PC-9 (cell line): ENCODE data around the gene SWI5. TPM values are rescaled to one million over a fixed set of nuclear protein-coding genes. Genes with fewer than 3 reads are reported as not detected.

Experiments used
- BruUV-seq: library from RNA; stranded (reverse); fragments of 400-500 nt; replicated peaks from 2 replicates; lab custom pipeline; 2021; lab: Mats Ljungman, UMichigan
- CTCF ChIA-PET: fragments of 300-600 bp; sonication (Branson Sonifier 250); formaldehyde crosslinking; loops from one replicate; lab custom pipeline; 2022; ENCODE audit warnings: antibody characterized with exemption; lab: Charles Lee
- POLR2A ChIA-PET: fragments of 300-600 bp; sonication (Branson Sonifier 250); formaldehyde crosslinking; loops from one replicate; lab custom pipeline; 2022; ENCODE audit warnings: antibody characterized with exemption; ENCODE audit not compliant: unreplicated experiment; lab: Charles Lee
- DNase-seq, 2 experiments: peaks; one replicate each; pipeline versions ENCODE4 v3.0.0 to v3.0.0-alpha.2; 2015 to 2022; ENCODE audit warnings: mixed read lengths in 1 of 2
- H2AFZ ChIP-seq: fragments of 200-600 bp; sonication (generic); 2 replicates; pipeline ENCODE4 v1.8.1; 2017; ENCODE audit warnings: antibody characterized with exemption
- H3F3A ChIP-seq: fragments of 200-600 bp; sonication (generic); 2 replicates; pipeline ENCODE4 v1.8.1; 2017; ENCODE audit warnings: antibody characterized with exemption, mild to moderate bottlenecking, low read depth; ENCODE audit not compliant: insufficient read depth
- H3K27ac ChIP-seq: fragments of 200-600 bp; sonication (generic); 2 replicates; pipeline ENCODE4 v1.6.1; 2016; ENCODE audit warnings: mixed run types
- H3K27me3 ChIP-seq: fragments of 200-600 bp; sonication (generic); 2 replicates; pipeline ENCODE4 v1.6.1; 2016; ENCODE audit warnings: low read depth, mixed run types; ENCODE audit not compliant: insufficient read depth
- H3K36me3 ChIP-seq: fragments of 200-600 bp; sonication (generic); 2 replicates; pipeline ENCODE4 v1.6.1; 2016; ENCODE audit warnings: low read depth, mixed run types
- H3K4me1 ChIP-seq: fragments of 200-600 bp; sonication (generic); replicated peaks from 2 replicates; pipeline ENCODE4 v1.6.1; 2016; ENCODE audit warnings: mixed run types; ENCODE audit not compliant: insufficient read depth
- H3K4me2 ChIP-seq: fragments of 200-600 bp; sonication (generic); 2 replicates; pipeline ENCODE4 v1.6.1; 2017; ENCODE audit warnings: mixed run types
- H3K4me3 ChIP-seq: fragments of 200-600 bp; sonication (generic); 2 replicates; pipeline ENCODE4 v1.6.1; 2016; ENCODE audit warnings: mixed run types
- H3K79me2 ChIP-seq: fragments of 200-600 bp; sonication (generic); 2 replicates; pipeline ENCODE4 v1.6.1; 2017; ENCODE audit warnings: low read depth, mixed run types
- H3K9me2 ChIP-seq: fragments of 200-600 bp; sonication (generic); 2 replicates; pipeline ENCODE4 v1.8.1; 2017; ENCODE audit warnings: mild to moderate bottlenecking; ENCODE audit not compliant: insufficient read depth
- H3K9me3 ChIP-seq: fragments of 200-600 bp; sonication (generic); 2 replicates; pipeline ENCODE4 v1.8.1; 2016; ENCODE audit warnings: low read depth; ENCODE audit not compliant: insufficient read depth
- H4K20me1 ChIP-seq: fragments of 200-600 bp; sonication (generic); 2 replicates; pipeline ENCODE4 v1.8.1; 2017; ENCODE audit not compliant: insufficient read depth
- EZH2 ChIP-seq: fragments of 200-600 bp; sonication (generic); IDR thresholded peaks from 2 replicates; pipeline ENCODE4 v1.8.0; 2017; ENCODE audit warnings: antibody characterized with exemption, low read depth
- intact Hi-C: fragments of 100-400 bp; cut with micrococcal nuclease; formaldehyde crosslinking; loops from one replicate; pipeline ENCODE4 v1.10.0; 2022; ENCODE audit not compliant: unreplicated experiment
- total RNA-seq: library from RNA; stranded (reverse); gene quantifications from 2 replicates; pipeline ENCODE4 v1.2.3, GENCODE V29; 2021
- TF ChIP-seq, protein P1 (sequence below): fragments of 200-600 bp; sonication (generic); conservative IDR thresholded peaks from 2 replicates; pipeline ENCODE4 v1.6.1; 2017; ENCODE audit warnings: mixed run types, antibody characterized with exemption, mild to moderate bottlenecking, moderate library complexity

Gene SWI5
- total RNA-seq, 1 experiment from 2014 or later = 86.0 TPM

DNA sequence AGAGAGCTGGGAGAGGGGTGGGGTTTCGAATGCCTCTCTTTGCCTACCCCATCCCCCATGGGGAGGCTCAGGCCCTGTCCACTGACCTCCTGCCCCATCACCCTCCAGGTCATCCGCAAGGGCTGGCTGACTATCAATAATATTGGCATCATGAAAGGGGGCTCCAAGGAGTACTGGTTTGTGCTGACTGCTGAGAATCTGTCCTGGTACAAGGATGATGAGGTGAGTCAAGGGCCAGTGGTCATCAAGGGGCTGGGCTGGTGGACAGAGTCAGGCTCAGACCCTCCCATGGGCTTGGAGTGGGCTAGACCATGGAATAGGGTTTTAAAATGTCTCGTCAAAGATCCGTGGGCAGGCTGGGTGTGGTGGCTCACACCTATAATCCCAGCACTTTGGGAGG is 34.0 kb upstream of the SWI5 start:
- TF ChIP-seq, protein P1, sequence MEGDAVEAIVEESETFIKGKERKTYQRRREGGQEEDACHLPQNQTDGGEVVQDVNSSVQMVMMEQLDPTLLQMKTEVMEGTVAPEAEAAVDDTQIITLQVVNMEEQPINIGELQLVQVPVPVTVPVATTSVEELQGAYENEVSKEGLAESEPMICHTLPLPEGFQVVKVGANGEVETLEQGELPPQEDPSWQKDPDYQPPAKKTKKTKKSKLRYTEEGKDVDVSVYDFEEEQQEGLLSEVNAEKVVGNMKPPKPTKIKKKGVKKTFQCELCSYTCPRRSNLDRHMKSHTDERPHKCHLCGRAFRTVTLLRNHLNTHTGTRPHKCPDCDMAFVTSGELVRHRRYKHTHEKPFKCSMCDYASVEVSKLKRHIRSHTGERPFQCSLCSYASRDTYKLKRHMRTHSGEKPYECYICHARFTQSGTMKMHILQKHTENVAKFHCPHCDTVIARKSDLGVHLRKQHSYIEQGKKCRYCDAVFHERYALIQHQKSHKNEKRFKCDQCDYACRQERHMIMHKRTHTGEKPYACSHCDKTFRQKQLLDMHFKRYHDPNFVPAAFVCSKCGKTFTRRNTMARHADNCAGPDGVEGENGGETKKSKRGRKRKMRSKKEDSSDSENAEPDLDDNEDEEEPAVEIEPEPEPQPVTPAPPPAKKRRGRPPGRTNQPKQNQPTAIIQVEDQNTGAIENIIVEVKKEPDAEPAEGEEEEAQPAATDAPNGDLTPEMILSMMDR = no peak
- TF ChIP-seq EZH2 = no peak
- H4K20me1 ChIP-seq = no peaks in the 10 kb centered on the region
- no peaks in the 10 kb centered on the region for H3K79me2 ChIP-seq
- BruUV-seq = no TSS peak
- intact Hi-C loops = no loop called here
- H2AFZ ChIP-seq = no peak overlapping the region
- no peak overlapping the region for H3K27ac ChIP-seq
- no peaks in the 10 kb centered on the region for H3K9me2 ChIP-seq
- no peaks in the 10 kb centered on the region; the same call in 1 of the 2 replicates for H3F3A ChIP-seq
- POLR2A ChIA-PET = interaction anchor here (0.7 kb wide), 2 partner anchors 31 to 215 kb away, joined by 3 to 4 read pairs; no protein-coding TSS in a partner anchor
- H3K4me3 ChIP-seq = no peak overlapping the region
- H3K9me3 ChIP-seq = no peaks in the 10 kb centered on the region
- no peaks in the 10 kb centered on the region for H3K36me3 ChIP-seq
- no peak overlapping the region for H3K4me2 ChIP-seq
- CTCF ChIA-PET = no interaction called here
- no peak for DNase-seq
- no peaks in the 10 kb centered on the region for H3K4me1 ChIP-seq
- no peaks in the 10 kb centered on the region for H3K27me3 ChIP-seq

DNA sequence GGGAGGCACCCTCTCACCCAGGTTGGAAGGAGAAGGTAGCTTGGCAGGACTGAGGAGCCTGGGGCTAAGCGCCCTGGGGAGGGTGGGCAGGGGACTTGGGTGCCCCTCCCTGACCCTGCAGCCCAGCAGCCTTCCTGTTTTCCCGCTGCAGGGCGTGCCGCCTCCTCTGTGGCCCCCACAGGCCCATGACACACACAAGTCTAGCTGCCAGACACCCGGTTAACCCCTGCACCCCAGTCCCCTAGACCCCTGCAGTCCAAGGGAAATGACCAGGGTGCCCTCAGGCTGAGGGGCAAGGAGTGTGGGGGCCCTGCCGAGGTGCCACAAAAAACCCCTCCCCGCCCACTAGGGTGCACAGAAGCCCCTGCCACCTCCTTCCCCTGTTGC is 33.3 kb upstream of the SWI5 start:
- TF ChIP-seq, protein P1 = no peak
- TF ChIP-seq EZH2 = no peak
- no peaks in the 10 kb centered on the region for H3K36me3 ChIP-seq
- H2AFZ ChIP-seq = no peak overlapping the region
- H3K27ac ChIP-seq = no peak overlapping the region
- no peaks in the 10 kb centered on the region for H3K79me2 ChIP-seq
- H4K20me1 ChIP-seq = no peaks in the 10 kb centered on the region
- no peaks in the 10 kb centered on the region for H3K4me1 ChIP-seq
- H3K4me2 ChIP-seq = no peak overlapping the region
- ChIA-PET POLR2A (no interaction called here), CTCF (no interaction called here)
- no peaks in the 10 kb centered on the region for H3K9me3 ChIP-seq
- no peak overlapping the region for H3K4me3 ChIP-seq
- no peaks in the 10 kb centered on the region; the same call in 1 of the 2 replicates for H3F3A ChIP-seq
- DNase-seq = no peak
- intact Hi-C loops = no loop called here
- no peaks in the 10 kb centered on the region for H3K27me3 ChIP-seq
- BruUV-seq = no TSS peak
- no peaks in the 10 kb centered on the region for H3K9me2 ChIP-seq

DNA sequence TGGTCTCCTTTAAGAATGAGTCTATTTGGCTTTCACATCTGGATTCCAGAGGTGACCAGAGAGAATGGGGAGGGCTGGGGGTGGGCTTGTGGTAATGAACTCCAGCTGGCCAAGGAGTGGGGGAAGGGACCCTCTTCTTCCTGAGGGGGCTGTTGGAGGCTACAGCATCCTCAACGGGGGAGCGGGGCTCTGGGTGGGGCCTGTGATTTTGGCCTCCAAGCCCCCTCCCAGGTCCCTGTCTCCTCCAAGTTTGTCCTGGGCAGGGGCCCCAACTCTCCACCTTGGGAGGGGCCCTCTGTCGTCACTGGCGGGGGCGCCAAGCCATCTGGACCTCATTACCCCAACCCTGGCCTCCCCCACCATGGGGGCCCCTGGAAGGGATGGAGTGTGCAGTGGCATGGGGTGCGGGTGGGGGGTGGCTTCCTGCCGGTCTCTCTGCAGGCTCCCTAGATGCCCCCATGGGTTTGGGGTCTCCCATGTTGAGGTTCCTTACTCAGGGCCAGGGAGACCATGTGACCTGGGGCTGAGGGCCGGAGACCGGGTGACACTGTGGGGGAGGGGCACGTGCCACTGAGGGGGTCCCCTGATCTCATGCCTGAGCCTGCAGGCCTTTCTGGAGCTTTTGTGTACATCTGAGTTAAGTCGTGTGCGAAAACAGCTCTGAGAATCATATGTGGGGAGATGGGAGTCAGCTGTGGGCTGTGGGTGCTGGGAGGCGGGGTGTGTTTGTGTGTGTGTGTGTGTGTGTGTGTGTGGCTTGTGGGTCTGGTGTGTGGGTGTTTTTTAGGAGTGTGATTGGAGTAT is 32.7 kb upstream of the SWI5 start:
- H3K27me3 ChIP-seq = no peaks in the 10 kb centered on the region
- H3K4me1 ChIP-seq = no peaks in the 10 kb centered on the region
- BruUV-seq = no TSS peak
- H3K36me3 ChIP-seq = no peaks in the 10 kb centered on the region
- H3K79me2 ChIP-seq = no peaks in the 10 kb centered on the region
- ChIA-PET CTCF (no interaction called here), POLR2A (no interaction called here)
- H3K27ac ChIP-seq = no peak overlapping the region
- H3K4me3 ChIP-seq = no peak overlapping the region
- H3K9me2 ChIP-seq = no peaks in the 10 kb centered on the region
- DNase-seq = no peak
- H3K9me3 ChIP-seq = no peaks in the 10 kb centered on the region
- no peaks in the 10 kb centered on the region; the same call in 1 of the 2 replicates for H3F3A ChIP-seq
- TF ChIP-seq EZH2 = no peak
- TF ChIP-seq, protein P1 = no peak
- H2AFZ ChIP-seq = no peak overlapping the region
- H3K4me2 ChIP-seq = no peak overlapping the region
- intact Hi-C loops = no loop called here
- H4K20me1 ChIP-seq = no peaks in the 10 kb centered on the region
